ENCODE results near the gene LUC7L3.
"Not testable (repeated sequence)": the region's sequence is repeated elsewhere in the genome, so short reads cannot be mapped to it uniquely, and the experiment has no call there.

The LUC7L3 gene

GRCh38 chr17:50686494-50687199 lies 32.8 kb upstream of the LUC7L3 start:
- no peak for DNase-seq

GRCh38 chr17:50687200-50688066 lies 32.0 kb upstream of the LUC7L3 start:
- DNase-seq: no peak

GRCh38 chr17:50688245-50688644 lies 31.2 kb upstream of the LUC7L3 start:
- DNase-seq: no peak

- DNase-seq: no peak
Measured at GRCh38 chr17:50689251-50689650, 30.2 kb upstream of the LUC7L3 start.

- DNase-seq: no peak
Measured at GRCh38 chr17:50689956-50690886, 29.2 kb upstream of the LUC7L3 start.

GRCh38 chr17:50690887-50691549 lies 28.4 kb upstream of the LUC7L3 start:
- DNase-seq: no peak

GRCh38 chr17:50691550-50692447 lies 27.6 kb upstream of the LUC7L3 start:
- no peak for DNase-seq

GRCh38 chr17:50692448-50693035 lies 26.9 kb upstream of the LUC7L3 start:
- no peak for DNase-seq

GRCh38 chr17:50693036-50693682 lies 26.2 kb upstream of the LUC7L3 start:
- DNase-seq: no peak

GRCh38 chr17:50696365-50696879 lies 23.0 kb upstream of the LUC7L3 start:
- no peak for DNase-seq

GRCh38 chr17:50697062-50697461 lies 22.3 kb upstream of the LUC7L3 start:
- no peak for DNase-seq

- DNase-seq: no peak
Measured at GRCh38 chr17:50697663-50698272, 21.6 kb upstream of the LUC7L3 start.

GRCh38 chr17:50699410-50699809 lies 20.0 kb upstream of the LUC7L3 start:
- DNase-seq: no peak

- DNase-seq: no peak
Measured at GRCh38 chr17:50703162-50703561, 16.2 kb upstream of the LUC7L3 start.

GRCh38 chr17:50707289-50708049 lies 11.9 kb upstream of the LUC7L3 start, which contains the start of gene ANKRD40:
Gene ANKRD40 (minus strand): TSS chr17:50707914. CDS start chr17:50707654, 260 bp downstream.
- DNase-seq: peak; percentile 68 to 78

- no peak for DNase-seq
Measured at GRCh38 chr17:50708050-50709000, 11.1 kb upstream of the LUC7L3 start.

GRCh38 chr17:50709053-50709452 lies 10.3 kb upstream of the LUC7L3 start:
- DNase-seq: not testable (repeated sequence)

- no peak for DNase-seq
Measured at GRCh38 chr17:50710025-50710424, 9.4 kb upstream of the LUC7L3 start.
